NCI-H146 (cell line): ENCODE results near the gene ATRNL1.
"Not testable (repeated sequence)": the region's sequence is repeated elsewhere in the genome, so short reads cannot be mapped to it uniquely, and the experiment has no call there.

Source experiments
- DNase-seq: peaks from one replicate; lab custom pipeline; 2025; lab: John Stamatoyannopoulos, UW

ATRNL1 gene

GRCh38 chr10:115628616-115629015 lies 535.5 kb downstream of the ATRNL1 start:
- DNase-seq = no peak

GRCh38 chr10:115638246-115638645 lies 545.1 kb downstream of the ATRNL1 start:
- DNase-seq = no peak

DNA sequence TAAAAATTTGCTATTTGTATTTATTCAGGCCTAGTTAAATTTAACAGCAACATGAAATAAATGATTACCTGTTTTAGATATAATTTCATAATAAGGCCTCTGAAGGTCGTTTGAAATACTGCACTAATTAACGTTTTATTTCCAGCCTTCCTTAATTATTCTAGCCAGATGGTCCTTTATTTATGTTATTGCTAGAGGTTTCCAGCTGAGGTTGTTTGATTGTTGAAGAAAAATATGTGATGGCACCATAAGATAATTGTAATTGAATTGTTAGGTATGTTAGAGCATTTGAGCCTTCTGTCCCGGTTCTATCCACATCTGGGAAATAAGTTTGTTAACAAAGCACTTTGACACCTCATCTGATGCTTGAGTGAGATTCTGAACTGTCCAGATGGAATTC lies 556.1 kb downstream of the ATRNL1 start:
- no peak for DNase-seq

GRCh38 chr10:115653473-115653872 lies 560.3 kb downstream of the ATRNL1 start:
- no peak for DNase-seq

DNA sequence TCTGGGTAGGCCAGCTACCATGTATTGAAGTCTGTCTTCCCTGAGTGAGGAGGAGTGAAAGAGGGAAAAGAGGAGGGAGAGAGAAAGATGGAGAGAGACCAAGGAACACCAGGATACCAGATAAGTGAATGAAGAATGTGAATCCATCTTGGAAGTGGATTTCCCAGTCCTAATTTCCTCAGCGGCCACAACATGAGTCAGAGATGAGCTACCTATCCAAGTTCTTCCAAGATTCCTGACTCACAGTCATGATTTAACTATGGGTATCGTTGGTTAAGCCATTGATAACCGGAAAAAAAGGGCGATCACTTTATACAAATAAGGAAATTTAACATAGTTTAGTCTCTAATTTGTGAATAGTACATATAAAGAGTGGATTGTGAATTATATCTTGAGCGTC lies 561.8 kb downstream of the ATRNL1 start:
- no peak for DNase-seq

DNA sequence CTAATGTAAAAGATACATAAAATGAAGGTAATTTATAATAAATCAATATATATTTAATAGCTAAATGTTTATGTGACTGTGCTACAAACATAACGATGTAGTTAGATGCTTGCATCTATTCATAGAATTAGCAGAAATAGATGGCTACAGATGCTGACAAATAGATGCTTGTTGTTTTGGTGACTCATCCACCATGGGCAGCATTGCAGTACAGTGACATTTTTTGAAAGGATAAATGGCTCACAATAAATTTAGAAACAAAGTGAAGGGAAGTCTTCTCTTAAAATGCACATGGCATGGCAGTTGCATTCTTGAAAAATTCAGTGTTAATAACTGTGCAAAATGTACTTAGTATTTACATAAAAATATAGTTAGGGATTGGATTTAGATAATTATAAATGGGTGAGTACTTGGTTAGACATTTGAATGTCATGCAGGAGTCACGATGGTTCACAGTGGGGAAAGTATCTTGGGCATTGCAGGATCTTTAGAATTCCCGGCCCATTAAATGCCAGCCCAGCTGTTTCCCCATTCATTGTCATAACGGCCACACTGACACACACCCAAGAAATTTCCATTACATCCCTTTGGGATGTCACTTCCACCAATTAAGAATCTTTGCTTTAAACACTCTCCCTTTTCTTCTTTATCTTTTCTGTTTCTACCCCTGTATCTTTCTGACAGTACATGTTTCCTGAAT lies 564.1 kb downstream of the ATRNL1 start:
- DNase-seq = no peak

GRCh38 chr10:115659616-115660015 lies 566.5 kb downstream of the ATRNL1 start:
- no peak for DNase-seq

DNA sequence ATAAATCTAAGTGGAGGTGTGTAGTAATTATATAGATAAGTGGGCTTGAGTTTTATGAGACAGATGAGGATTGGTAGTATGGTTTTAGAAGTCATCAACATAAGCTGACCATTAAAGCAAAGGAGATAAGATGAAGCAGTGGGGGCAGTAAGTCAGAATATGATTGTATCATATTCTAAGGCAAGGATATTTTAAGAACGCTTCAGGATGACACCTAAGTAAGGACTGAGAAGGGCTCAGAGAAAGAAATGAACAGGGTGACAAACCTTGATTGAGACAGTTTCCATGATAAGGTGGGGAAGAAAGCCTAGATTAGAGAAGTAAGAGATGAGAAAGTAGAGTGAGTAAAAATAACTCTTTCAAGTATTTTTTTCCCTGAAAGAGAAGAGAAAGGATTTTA lies 567.2 kb downstream of the ATRNL1 start:
- DNase-seq = no peak

DNA sequence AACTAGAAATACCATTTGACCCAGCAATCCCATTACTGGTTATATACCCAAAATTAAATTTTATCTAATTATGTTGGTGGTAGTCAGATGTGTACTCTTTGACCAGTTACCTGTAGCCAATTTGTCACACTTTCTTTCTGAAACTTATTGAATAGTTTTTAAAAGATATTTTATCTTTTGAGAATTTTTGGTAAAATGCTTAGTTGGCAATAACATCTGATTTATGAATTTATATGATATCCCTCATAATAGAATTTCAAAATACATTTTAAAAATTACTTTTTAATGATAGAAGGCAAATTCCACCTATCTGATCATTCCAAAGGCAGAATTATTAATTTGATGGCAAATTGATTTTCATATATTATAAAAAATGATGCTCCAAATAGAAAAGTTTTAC lies 569.3 kb downstream of the ATRNL1 start:
- DNase-seq = no peak

DNA sequence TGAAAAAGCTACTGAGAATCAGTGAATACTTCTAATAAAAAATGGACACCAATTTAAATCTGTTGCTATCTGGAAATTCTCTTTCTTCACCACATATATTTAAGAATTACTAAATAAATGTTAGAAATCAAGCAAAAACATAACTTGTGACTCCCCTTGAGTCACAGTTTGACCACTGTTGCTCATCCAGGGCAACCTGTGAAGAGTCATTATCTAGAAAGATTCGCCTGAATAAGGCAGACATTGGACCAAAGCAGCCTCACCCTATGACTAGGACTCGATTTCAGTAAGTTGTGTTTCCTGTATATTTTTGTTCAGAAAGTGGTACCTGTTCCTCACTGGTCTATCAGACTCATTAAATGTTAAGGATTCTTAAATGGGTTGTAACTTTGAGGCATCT lies 572.4 kb downstream of the ATRNL1 start:
- no peak for DNase-seq

DNA sequence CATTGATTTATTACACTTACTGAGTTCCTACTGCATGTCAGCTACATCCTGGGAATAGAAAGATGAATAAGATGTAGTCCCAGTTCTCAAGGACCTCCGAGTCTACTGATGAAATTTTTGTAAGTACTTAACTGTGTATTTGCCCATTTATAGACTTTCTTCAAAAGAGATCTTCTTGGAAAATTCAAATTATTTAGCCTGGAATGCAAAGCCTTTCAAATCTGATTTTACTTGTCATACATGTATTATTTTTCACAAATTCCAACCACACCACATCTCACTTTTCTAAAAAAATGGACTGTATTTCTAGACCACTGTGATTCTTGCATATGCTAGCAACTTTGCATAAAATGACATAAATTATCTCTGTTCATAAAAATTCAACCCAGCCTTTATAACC lies 581.3 kb downstream of the ATRNL1 start:
- DNase-seq = no peak

- DNase-seq = no peak
Measured at GRCh38 chr10:115696747-115697146, 603.6 kb downstream of the ATRNL1 start.

GRCh38 chr10:115706026-115706425 lies 612.9 kb downstream of the ATRNL1 start:
- no peak for DNase-seq

GRCh38 chr10:115706488-115707076 lies 613.4 kb downstream of the ATRNL1 start:
- peak; percentile 1 for DNase-seq

DNA sequence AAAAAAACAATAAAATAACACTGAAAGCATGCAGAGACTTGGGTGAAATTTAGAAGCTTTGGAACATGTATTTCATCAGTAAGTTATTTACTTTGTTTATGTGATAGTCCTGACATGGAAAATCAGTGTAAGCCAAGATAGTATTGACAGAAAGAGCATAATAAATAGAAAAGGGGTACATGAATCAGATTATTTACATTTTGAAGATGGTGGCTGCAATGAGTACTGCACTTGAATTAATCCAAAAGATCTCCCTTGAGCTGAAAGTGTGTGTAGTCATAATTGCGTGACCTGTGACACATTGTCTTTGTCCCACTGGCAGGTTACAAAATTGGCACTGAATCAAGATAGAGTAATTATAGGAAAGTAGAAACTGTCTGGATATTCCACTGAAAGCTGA lies 617.0 kb downstream of the ATRNL1 start:
- DNase-seq = no peak

DNA sequence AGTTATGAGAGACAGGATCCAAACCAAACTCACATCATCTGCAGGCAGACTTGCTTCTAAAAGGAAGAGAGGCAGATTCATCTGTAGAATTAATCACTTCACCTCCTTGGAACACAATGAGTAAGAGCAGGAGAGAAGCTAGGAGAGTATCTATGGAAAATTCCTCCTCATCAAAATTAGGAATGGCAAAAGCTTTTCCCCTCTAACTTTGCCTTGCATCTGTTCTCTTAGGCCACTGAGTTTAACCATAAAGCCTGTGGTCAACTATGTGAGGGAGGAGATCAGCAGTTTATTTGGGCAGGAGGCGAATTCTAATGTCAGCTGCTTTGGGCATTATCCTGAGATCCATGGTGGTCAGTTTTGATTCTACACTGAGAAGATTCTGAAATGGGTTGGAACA lies 618.1 kb downstream of the ATRNL1 start:
- no peak for DNase-seq

GRCh38 chr10:115720121-115720520 lies 627.0 kb downstream of the ATRNL1 start:
- DNase-seq = no peak

GRCh38 chr10:115727129-115727528 lies 634.0 kb downstream of the ATRNL1 start:
- no peak for DNase-seq

GRCh38 chr10:115744089-115744488 lies 650.9 kb downstream of the ATRNL1 start:
- no peak for DNase-seq

GRCh38 chr10:115745943-115746342 lies 652.8 kb downstream of the ATRNL1 start:
- no peak for DNase-seq

DNA sequence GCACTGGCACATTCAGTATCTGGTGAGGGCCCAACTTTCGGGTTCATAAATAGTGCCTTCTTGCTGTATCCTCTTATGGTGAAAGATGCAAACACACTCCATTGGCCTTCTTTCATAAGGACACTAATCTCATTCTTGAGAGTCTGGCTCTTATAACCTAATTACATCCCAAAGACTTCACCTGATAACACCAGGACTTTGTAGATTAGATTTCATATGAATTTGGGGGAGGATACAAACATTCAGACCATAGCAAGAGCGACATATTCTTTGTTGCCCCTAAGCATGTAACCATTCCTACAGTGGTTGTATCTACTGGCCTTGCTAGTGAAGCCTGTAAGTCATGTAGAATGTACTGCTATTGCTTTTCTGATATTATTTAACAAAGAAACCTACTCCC lies 654.6 kb downstream of the ATRNL1 start:
- DNase-seq = no peak

GRCh38 chr10:115758488-115758887 lies 665.3 kb downstream of the ATRNL1 start:
- not testable (repeated sequence) for DNase-seq

GRCh38 chr10:115760131-115760530 lies 667.0 kb downstream of the ATRNL1 start:
- no peak for DNase-seq

DNA sequence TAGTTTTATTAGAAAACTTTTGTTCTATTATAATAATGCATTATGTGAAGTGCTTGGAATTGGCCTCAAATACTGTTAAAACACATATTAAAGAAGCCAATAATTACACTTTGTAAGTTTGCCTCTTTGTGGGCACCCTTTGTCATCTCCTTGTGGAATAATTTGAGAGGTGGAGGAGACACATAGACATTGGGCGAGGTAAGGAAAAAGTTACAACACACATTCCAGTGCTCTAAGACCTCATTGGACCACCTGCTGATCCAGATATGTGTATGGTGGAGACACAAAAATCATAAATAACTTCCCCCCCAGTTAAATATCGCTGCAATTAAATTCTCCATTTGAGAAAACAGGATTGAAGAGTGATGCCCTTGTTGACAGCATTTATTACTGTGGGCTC lies 668.0 kb downstream of the ATRNL1 start:
- DNase-seq = no peak
